Stimulated activated CD8-positive, alpha-beta memory T cell treated with anti-CD3 and anti-CD28 coated beads, Interleukin-15, amount 100 ng/mL, for 1 hour (primary cell): ENCODE results near the gene PLPPR3.
"Not testable (repeated sequence)": the region's sequence is repeated elsewhere in the genome, so short reads cannot be mapped to it uniquely, and the experiment has no call there.

Source experiments
- DNase-seq: peaks from one replicate; pipeline ENCODE4 v3.0.0-alpha.2; 2020; ENCODE audit warnings: low read depth

Gene PLPPR3

GRCh38 chr19:853014-853585 is 31.3 kb upstream of the PLPPR3 start:
- DNase-seq: no peak

GRCh38 chr19:852136-853013 is 30.6 kb upstream of the PLPPR3 start, which contains the start of gene ELANE:
TSS of gene ELANE (plus strand) at chr19:852303. CDS start at chr19:852329, 26 bp downstream.
- no peak for DNase-seq

- DNase-seq: no peak
Observed at GRCh38 chr19:850979-851335, 29.2 kb upstream of the PLPPR3 start.

GRCh38 chr19:850221-850978 is 28.6 kb upstream of the PLPPR3 start:
- DNase-seq: no peak

- DNase-seq: not testable (repeated sequence)
Observed at GRCh38 chr19:849195-849594, 27.4 kb upstream of the PLPPR3 start.

GRCh38 chr19:848386-848921 is 26.7 kb upstream of the PLPPR3 start:
- no peak for DNase-seq

- DNase-seq: no peak
Observed at GRCh38 chr19:845707-846521, 24.2 kb upstream of the PLPPR3 start.

- DNase-seq: no peak
Observed at GRCh38 chr19:844546-844971, 22.8 kb upstream of the PLPPR3 start.

GRCh38 chr19:843836-844545 is 22.2 kb upstream of the PLPPR3 start:
- no peak for DNase-seq

- DNase-seq: no peak
Observed at GRCh38 chr19:843180-843835, 21.6 kb upstream of the PLPPR3 start.

GRCh38 chr19:842802-843179 is 21.0 kb upstream of the PLPPR3 start:
- DNase-seq: not testable (repeated sequence)

GRCh38 chr19:840519-841206 is 18.9 kb upstream of the PLPPR3 start, which contains the start of gene PRTN3:
TSS of gene PRTN3 (plus strand) at chr19:840999. CDS start at chr19:841009, 10 bp downstream.
- no peak for DNase-seq

GRCh38 chr19:835210-835810 is 13.6 kb upstream of the PLPPR3 start:
- no peak for DNase-seq

- DNase-seq: no peak
Observed at GRCh38 chr19:834216-834615, 12.5 kb upstream of the PLPPR3 start.

GRCh38 chr19:831407-832369 is 9.9 kb upstream of the PLPPR3 start:
- DNase-seq: no peak

- no peak for DNase-seq
Observed at GRCh38 chr19:829129-829758, 7.5 kb upstream of the PLPPR3 start.

- no peak for DNase-seq
Observed at GRCh38 chr19:827710-828321, 6.1 kb upstream of the PLPPR3 start, which contains the start of gene AZU1. TSS of gene AZU1 (plus strand) at chr19:827837. CDS start at chr19:827847, 10 bp downstream.
